ENCODE results near the gene KCTD1.

- TF ChIP-seq CTCF (IDR thresholded peaks at IDR 0.05) (no peak), ZFX (IDR thresholded peaks at IDR 0.05; ENCODE audit: borderline replicate concordance) (no peak)
Measured at GRCh38 chr18:26515643-26516487, 32.5 kb downstream of the KCTD1 start.
